Activated naive CD8-positive, alpha-beta T cell treated with anti-CD3 and anti-CD28 coated beads, Interleukin-2, amount 50 U/mL, for 16 hours (primary cell): ENCODE measurements around the gene ABL2.
"Not testable (repeated sequence)": the region's sequence is repeated elsewhere in the genome, so short reads cannot be mapped to it uniquely, and the experiment has no call there.

ENCODE experiments used
- DNase-seq: peaks from one replicate; pipeline ENCODE4 v3.0.0-alpha.2; 2020; ENCODE audit warnings: low read depth, low spot score

ABL2 gene

GRCh38 chr1:179135707-179136106 lies 93.8 kb downstream of the ABL2 start:
- DNase-seq = not testable (repeated sequence)

- not testable (repeated sequence) for DNase-seq
Measured at GRCh38 chr1:179135168-179135567, 94.3 kb downstream of the ABL2 start.

GRCh38 chr1:179129702-179130473 lies 99.6 kb downstream of the ABL2 start:
- no peak for DNase-seq

- no peak for DNase-seq
Measured at GRCh38 chr1:179128520-179128919, 101.0 kb downstream of the ABL2 start.

- no peak for DNase-seq
Measured at GRCh38 chr1:179127163-179127895, 102.1 kb downstream of the ABL2 start.

- no peak for DNase-seq
Measured at GRCh38 chr1:179126338-179127060, 103.0 kb downstream of the ABL2 start.

- no peak for DNase-seq
Measured at GRCh38 chr1:179124873-179125272, 104.6 kb downstream of the ABL2 start.

- DNase-seq = no peak
Measured at GRCh38 chr1:179121159-179121938, 108.1 kb downstream of the ABL2 start.

- no peak for DNase-seq
Measured at GRCh38 chr1:179120736-179121135, 108.7 kb downstream of the ABL2 start.

GRCh38 chr1:179119513-179119912 lies 110.0 kb downstream of the ABL2 start:
- DNase-seq = no peak

GRCh38 chr1:179115181-179115580 lies 114.3 kb downstream of the ABL2 start:
- no peak for DNase-seq

GRCh38 chr1:179108644-179109043 lies 120.8 kb downstream of the ABL2 start:
- DNase-seq = no peak

GRCh38 chr1:179107706-179108629 lies 121.5 kb downstream of the ABL2 start:
- no peak for DNase-seq

- DNase-seq = no peak
Measured at GRCh38 chr1:179105393-179105792, 124.1 kb downstream of the ABL2 start.

- no peak for DNase-seq
Measured at GRCh38 chr1:179104611-179105250, 124.7 kb downstream of the ABL2 start.

- DNase-seq = no peak
Measured at GRCh38 chr1:179103999-179104398, 125.5 kb downstream of the ABL2 start.

- DNase-seq = no peak
Measured at GRCh38 chr1:179101566-179101965, 127.9 kb downstream of the ABL2 start.

GRCh38 chr1:179099891-179100290 lies 129.6 kb downstream of the ABL2 start:
- no peak for DNase-seq

- no peak for DNase-seq
Measured at GRCh38 chr1:179095924-179096323, 133.6 kb downstream of the ABL2 start.

- DNase-seq = no peak
Measured at GRCh38 chr1:179095377-179095776, 134.1 kb downstream of the ABL2 start.
